Activated T-helper 1 cell treated with Interleukin-2 at 50 U/mL for 16 hours (primary cell): ENCODE results near the gene GTF3C6.
"Not testable (repeated sequence)": the region's sequence is repeated elsewhere in the genome, so short reads cannot be mapped to it uniquely, and the experiment has no call there.

Experiments
- DNase-seq: peaks from one replicate; pipeline ENCODE4 v3.0.0-alpha.2; 2020; ENCODE audit warnings: low read depth

GTF3C6 gene

DNA sequence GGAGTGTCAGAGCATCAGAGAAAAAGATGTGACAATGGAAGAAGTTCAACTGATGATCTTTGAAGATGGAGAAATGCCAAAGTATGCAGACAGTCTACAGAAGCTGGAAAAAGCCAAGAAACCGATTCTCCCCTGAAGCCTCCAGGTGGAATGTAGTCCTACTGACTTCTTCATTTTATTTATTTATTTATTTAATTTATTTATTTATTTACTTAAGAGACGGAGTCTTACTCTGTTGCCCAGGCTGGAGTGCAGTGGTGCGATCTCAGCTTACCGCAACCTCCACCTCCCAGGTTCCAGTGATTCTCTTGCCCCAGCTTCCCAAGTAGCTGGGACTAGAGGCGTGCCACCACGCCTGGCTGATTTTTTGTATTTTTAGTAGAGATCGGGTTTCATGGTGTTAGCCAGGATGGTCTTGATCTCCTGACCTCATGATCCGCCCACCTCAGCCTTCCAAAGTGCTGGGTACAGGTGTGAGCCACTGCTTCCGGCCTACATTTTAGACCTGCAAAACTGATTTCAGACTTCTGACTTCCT is 21.1 kb downstream of the GTF3C6 start:
- DNase-seq: no peak

DNA sequence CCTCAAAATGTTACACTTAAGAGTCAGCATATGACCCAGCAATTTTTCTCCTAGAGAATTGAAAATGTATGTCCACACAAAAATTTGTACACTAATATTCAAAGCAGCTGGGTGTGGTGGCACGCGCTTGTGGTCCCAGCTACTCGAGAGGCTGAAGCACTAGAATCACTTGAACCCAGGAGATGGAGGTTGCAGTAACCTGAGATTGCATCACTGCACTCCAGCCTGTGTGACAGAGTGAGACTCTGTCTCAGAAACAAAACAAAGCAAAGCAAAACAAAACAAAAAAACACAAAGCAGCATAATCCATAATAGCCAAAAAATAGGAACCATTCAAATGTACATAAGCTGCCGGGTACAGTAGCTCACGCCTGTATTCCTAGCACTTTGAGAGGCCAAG is 21.7 kb downstream of the GTF3C6 start:
- DNase-seq: no peak

DNA sequence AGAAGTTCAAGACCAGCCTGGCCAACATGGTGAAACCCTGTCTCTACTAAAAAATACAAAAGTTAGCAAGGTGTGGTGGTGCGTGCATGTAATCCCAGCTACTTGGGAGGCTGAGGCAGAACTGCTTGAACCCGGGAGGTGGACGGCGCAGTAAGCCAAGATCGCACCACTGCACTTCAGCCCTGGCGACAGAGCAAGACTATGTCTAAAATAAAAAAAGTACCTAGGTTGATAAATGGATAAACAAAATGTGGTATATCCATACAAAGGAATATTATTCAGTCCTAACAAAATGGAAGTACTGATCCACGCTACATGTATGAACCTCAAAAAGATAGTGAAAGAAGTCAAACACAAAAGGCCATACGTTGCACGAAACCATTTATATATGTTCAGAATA is 22.1 kb downstream of the GTF3C6 start:
- DNase-seq: no peak

DNA sequence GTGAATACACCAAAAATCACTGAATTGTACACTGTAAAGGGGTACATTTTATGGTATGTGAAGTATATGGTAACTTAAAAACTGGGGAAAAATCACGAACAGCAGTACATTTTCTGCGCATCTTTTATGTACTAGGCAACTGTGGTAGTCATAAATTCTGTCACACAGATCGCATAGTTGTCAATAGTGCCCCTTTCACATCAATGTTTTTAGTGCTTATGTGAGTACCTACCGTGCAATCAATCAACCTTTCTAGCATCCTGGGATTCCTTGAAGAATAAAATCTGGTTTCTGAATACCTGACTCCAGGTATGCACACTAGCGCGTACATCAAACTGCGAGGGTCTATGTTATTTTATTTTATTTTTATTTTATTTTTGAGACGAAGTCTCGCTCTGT is 22.7 kb downstream of the GTF3C6 start:
- DNase-seq: no peak

DNA sequence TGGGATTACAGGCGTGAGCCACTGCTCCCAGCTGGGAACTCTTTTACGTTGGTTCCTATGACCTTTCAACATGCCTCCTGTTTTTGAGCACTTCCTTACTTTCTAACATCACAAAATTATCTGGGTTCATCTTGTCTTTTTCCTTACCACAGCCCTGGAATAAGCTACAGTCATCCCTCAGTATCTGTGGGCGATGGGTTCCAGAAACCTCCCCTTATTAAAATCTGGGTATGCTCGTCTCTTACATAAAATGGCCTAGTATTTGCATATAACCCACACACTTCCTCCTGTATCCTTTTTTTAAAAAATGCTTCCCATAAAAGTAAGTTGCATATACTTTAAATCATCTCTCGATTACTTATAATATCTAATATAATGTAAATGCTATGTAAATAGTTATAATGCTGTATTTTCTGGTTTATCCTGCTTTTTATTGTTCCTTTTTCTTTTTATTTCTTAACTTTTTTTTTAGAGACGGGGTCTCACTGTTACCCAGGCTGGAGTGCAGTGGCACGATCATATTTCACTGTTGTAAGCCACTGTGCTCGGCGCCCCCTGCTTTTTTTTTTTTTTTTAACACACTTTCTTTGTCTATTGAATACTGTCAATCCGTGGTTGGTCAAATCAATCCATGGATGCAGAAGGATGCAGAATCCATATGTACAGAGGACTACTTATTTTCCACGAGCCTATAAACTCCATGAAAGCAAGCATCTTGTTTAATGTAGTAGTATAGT is 32.5 kb downstream of the GTF3C6 start:
- DNase-seq: no peak

DNA sequence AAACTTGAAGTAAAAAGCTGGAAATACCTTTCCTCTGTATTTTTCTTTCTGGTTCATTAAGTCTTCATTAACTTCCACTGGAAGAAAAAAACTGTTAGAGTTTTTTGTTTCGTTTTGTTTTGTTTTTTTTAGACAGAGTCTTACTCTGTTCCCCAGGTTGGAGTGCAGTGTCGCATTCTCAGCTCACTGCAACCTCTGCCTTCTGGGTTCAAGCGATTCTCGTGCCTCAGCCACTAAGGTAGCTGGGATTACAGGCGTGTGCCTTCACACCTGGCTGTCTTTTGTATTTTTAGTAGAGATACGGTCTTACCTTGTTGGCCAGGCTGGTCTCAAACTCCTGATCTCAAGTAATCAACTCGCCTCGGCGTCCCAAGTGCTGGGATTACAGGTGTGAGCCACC is 38.2 kb downstream of the GTF3C6 start:
- DNase-seq: no peak

DNA sequence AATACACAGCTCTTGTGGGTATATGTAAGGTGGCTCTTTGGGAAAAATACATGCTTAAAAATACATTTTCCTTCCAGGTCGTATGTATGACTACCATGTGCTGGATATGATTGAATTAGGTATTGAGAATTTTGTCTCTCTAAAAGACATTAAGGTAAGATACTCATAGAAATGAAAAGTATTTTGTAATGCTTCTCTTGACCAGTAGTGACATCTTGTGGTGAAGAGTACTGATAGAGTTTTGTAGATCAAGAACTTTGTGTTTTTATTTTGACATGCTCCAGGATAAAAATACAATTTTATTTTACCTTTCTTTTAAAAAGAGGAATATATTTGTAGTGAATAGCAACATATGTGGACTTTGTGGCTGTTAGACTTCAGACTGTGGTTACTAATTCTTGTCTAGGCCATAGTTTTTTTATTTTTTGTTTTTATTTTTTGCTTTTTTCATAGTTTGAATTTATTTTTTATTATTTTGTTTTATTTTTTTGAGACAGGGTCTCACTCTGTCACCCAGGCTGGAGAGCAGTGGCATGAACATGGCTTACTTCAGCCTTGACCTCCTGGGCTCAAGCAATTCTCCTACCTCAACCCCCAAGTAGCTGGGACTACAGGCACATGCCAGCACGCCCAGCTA is 41.2 kb downstream of the GTF3C6 start:
- DNase-seq: no peak

DNA sequence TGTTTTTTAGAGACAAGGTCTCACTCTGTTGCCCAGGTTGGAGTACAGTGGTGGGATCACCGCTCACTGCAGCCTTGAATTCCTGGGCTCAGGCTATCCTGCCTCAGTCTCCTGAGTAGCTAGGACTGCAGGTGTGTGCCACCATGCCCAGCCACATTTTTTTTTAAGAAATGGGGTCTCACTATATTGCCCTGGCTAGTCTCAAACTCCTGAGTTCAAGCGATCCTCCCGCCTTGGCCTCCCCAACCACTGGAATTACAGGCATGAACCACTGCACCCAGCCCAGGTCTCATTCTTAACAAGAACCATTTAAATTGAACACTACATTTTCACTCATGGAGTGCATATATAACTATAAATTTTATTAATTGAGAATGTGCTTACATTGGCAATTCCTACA is 43.8 kb downstream of the GTF3C6 start:
- no peak for DNase-seq

DNA sequence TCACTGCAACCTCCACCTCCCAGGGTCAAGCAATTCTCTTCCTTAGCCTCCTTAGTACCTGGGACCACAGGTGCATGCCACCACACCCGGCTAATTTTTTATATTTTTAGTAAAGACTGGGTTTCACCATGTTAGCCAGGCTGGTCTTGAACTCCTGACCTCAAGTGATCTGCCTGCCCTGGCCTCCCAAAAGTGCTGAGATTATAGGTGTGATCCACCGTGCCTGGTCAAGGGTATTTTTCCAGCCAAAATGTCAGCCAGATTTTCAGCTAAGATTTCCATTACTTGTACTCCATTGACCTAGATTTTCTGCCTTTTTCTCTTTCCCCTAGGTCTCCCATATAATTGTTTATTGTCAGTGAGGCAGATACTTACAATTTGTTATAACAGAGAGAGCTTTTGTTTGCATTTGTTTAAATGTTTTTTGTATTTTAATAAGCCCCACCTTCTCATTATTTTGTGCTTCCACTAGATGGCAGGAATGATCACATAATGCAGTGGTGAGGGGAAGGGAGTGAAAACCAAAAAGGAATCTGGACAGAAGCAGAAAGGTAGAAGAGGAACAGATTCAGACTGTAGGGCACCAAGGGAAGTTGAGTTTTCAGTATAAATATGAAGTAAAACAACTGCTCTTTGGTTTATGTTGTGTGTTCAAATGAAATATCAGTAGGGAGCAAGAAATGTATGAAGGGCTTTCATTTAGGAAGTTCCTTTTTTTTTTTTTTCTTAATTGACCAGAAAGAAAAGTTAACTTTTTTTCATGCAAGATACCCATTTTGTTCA is 53.0 kb downstream of the GTF3C6 start:
- DNase-seq: no peak

DNA sequence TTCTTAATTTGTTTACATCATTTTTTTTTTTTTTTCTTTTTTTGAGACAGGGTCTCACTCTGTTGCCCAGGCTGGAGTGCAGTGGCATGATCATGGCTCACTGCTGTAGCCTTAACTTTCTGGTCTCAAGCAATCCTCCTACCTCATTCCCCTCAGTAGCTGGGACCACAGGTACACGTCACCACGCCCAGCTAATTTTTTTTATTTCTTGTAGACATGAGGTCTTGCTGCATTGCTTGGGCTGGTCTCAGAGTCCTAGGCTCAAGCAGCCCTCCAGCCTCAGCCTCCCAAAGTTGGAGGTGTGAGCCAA is 53.6 kb downstream of the GTF3C6 start:
- no peak for DNase-seq

DNA sequence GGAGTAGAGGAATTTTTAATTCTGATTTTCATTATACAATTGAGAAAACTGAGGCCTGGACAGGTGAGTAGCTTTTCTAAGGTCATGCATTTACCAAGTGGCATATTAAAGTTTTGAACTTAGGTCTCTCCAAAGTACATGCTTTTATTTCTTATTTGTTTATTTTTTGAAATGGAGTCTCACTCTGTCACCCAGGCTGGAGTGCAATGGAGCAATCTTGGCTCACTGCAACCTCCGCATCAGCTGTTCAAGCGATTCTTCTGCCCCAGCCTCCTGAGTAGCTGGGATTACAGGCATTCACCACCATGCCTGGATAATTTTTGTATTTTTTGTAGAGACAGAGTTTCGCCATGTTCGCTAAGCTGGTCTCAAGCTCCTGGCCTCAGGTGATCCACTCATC is 54.0 kb downstream of the GTF3C6 start:
- not testable (repeated sequence) for DNase-seq

DNA sequence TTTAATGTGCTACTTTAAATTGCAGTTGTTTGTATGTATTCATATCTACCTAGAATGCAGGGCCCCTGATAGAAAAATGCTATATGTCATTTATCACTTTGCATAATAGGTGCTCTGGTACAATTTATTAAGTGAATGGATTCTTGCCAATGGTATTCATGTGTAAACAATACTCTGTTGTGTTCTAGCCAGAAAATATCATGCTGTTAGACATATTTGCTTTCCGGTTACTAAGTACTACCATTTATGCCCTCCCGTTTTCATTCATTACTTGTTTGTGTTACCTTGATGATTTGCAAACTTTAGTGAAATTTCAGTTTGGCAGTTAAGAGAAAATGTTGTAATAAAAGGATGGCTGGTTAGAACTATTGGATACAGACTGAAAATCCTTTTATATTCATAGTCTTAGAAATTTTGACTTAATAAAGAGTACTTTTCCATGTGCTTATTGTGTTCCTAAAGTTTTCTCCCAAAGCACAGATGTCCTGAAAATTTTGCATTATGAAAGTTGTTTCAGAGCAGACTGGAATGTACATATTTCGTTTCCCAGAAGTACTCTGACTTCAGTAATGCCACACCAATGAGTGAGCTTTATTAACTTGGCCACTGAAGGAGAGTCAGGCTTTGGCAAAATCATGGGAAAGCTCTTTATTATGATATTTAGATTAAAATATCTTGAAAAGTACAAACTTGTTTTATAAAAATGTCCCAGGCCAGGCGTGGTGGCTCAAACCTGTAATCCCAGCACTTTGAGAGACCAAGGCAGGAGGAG is 54.8 kb downstream of the GTF3C6 start:
- DNase-seq: no peak

DNA sequence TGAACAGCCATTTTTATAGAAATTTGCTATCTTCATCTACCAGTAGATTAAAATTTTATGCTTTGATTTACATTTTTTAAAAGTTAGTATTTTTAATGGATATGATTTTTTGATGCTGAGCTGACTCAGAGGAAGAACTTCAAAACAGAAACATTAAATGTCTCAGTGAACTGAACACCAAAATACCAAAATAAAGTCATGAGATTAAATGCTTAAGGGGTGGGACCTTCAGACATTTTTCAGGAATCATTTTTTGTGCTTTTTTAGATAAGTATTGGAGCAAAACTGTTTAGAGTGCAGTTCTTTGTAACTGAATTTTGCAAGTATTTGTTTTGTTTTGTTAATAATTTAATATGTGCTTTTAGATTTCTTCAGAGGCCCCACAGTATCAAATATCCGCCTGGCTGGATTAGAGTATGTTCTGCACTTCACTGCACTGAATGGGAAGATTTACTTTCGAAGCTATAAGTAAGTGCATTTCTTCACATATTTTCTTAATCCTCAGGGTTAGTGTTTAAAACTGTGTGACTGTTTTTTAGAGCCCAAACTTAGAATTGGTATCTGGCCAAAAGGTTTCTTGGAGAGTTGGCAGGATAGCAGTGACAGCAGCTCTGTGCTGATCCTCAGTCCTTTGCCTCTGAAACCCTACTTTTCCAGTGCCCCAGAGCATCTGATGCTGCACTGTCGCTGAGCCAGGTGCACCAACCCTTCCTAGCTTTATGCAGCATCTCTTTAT is 57.1 kb downstream of the GTF3C6 start:
- no peak for DNase-seq

DNA sequence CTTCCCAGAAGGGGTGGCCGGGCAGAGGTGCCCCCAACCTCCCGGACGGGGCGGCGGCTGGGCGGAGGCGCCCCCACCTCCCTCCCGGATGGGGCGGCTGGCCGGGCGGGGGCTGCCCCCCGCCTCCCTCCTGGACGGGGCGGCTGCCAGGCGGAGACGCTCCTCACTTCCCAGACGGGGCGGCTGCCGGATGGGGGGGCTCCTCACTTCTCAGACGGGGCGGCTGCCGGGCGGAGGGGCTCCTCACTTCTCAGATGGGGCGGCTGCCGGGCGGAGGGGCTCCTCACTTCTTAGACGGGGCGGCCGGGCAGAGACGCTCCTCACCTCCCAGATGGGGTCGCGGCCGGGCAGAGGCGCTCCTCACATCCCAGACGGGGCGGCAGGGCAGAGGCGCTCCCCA is 58.7 kb downstream of the GTF3C6 start:
- not testable (repeated sequence) for DNase-seq
